ENCODE measurements around the gene AIDA. TPM values are rescaled to one million over a fixed set of nuclear protein-coding genes. Genes with fewer than 3 reads are reported as not detected.

Gene AIDA
- total RNA-seq, 2 donors from 2014 or later = 129 to 136 TPM

DNA sequence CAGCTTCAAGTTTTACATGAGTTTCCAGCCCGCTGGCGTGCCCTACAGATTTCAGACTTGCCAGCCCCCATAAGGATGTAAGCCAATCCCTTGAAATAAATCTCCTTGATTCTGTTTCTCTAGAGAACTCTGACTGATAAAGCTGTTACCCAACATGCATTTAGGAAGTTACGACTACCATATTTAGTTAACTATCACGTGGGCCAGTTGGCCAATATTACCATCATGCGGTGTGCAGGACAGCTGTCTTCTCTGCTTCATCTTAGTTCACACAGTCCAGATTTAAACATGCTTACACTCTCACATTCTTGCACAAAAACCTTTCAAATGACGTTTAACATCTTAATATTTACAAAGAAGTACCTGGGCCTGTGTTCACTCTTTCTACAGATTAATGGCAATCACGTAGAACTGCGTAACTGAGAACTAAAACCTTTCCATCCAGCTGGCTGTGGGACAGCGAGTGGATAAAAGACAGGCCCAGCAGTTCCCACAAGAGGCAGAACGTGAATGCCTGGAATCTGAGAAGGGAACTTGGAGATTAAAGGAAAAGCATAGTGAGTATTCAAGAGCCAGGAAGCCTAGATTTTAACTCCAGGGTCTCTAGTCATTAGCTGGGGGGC is 45.5 kb upstream of the AIDA start:
- Mint-ChIP-seq H3K4me3 (no peak overlapping the region), H3K36me3 (ENCODE audit: low read depth) (no peaks in the 10 kb centered on the region), H3K4me1 (no peaks in the 10 kb centered on the region), H3K27ac (no peak overlapping the region), H3K27me3 (ENCODE audit: insufficient read depth) (no peaks in the 10 kb centered on the region), H3K9me3 (no peaks in the 10 kb centered on the region)
- Histone ChIP-seq H3K36me3 (ENCODE audit: control insufficient read depth, insufficient read depth, low read length) (no peaks in the 10 kb centered on the region), H3K4me1 (ENCODE audit: control insufficient read depth, insufficient read depth, low read length) (no peaks in the 10 kb centered on the region), H3K27me3 (ENCODE audit: control insufficient read depth, insufficient read depth, low read length, poor library complexity, severe bottlenecking) (no peaks in the 10 kb centered on the region), H3K9ac (ENCODE audit: extremely low read depth, low read length, poor library complexity, severe bottlenecking) (no peak overlapping the region), H3K4me3 (ENCODE audit: low read length) (no peak overlapping the region), H3K27ac (ENCODE audit: low read depth, low read length) (no peak overlapping the region), H3K9me3 (ENCODE audit: control insufficient read depth, low read length) (no peaks in the 10 kb centered on the region)
- WGBS, 2 experiments (ENCODE audit: insufficient coverage in 1 of 2, insufficient read length in 1 of 2) = 88 to 90% methylated on average over 9 to 10 of the region's 10 CpGs
- TF ChIP-seq CTCF (conservative IDR thresholded peaks at IDR 0.05) = no peak
- no peak for DNase-seq

- H3K4me3 Mint-ChIP-seq = no peak overlapping the region
- Histone ChIP-seq H3K27ac (ENCODE audit: low read depth, low read length) (no peak overlapping the region), H3K27me3 (ENCODE audit: control insufficient read depth, insufficient read depth, low read length, poor library complexity, severe bottlenecking) (no peaks in the 10 kb centered on the region), H3K9ac (ENCODE audit: extremely low read depth, low read length, poor library complexity, severe bottlenecking) (no peak overlapping the region), H3K4me1 (ENCODE audit: control insufficient read depth, insufficient read depth, low read length) (no peaks in the 10 kb centered on the region), H3K4me3 (ENCODE audit: low read length) (no peak overlapping the region), H3K36me3 (ENCODE audit: control insufficient read depth, insufficient read depth, low read length) (no peaks in the 10 kb centered on the region), H3K9me3 (ENCODE audit: control insufficient read depth, low read length) (no peaks in the 10 kb centered on the region)
- no peaks in the 10 kb centered on the region for H3K27me3 Mint-ChIP-seq (ENCODE audit: insufficient read depth)
- TF ChIP-seq CTCF (conservative IDR thresholded peaks at IDR 0.05) = no peak
- no peak for DNase-seq
- no peak overlapping the region for H3K27ac Mint-ChIP-seq
- H3K9me3 Mint-ChIP-seq = no peaks in the 10 kb centered on the region
- H3K36me3 Mint-ChIP-seq (ENCODE audit: low read depth) = no peaks in the 10 kb centered on the region
- WGBS, 2 experiments (ENCODE audit: insufficient coverage in 1 of 2, insufficient read length in 1 of 2) = 92 to 93% methylated on average over 6 to 10 of the region's 10 CpGs
- no peaks in the 10 kb centered on the region for H3K4me1 Mint-ChIP-seq
Measured at GRCh38 chr1:222754366-222755139, 42.3 kb upstream of the AIDA start.

DNA sequence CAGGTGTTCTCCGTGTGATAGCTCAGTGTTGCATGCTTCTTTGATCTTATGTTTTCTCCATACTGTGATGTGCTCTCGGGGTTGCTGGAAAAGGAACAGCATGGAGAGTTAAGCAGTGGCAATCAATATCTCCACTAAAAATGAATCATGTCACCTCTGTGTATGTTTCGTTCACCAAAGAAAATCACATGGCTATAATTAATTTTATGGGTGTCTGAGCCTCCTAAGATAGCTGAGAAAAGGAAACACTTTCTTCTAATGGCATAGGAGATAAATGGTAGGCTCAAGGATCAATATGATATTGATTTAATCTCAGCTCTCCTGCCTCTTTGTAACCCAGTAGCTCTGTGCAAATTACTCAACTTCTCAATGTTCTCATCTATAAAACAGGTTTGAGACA is 39.0 kb upstream of the AIDA start:
- TF ChIP-seq CTCF (conservative IDR thresholded peaks at IDR 0.05) = no peak
- no peak overlapping the region for H3K4me3 Mint-ChIP-seq
- H3K27ac Mint-ChIP-seq = no peak overlapping the region
- no peaks in the 10 kb centered on the region for H3K36me3 ChIP-seq (ENCODE audit: control insufficient read depth, insufficient read depth, low read length)
- DNase-seq = no peak
- no peak overlapping the region for H3K9ac ChIP-seq (ENCODE audit: extremely low read depth, low read length, poor library complexity, severe bottlenecking)
- WGBS, 2 experiments (ENCODE audit: insufficient coverage in 1 of 2, insufficient read length in 1 of 2) = 90% methylated on average over 3 of the region's 3 CpGs; no CpG with 5 or more reads in 1 of the 2 experiments
- no peaks in the 10 kb centered on the region for H3K4me1 Mint-ChIP-seq
- no peaks in the 10 kb centered on the region for H3K9me3 Mint-ChIP-seq
- H3K36me3 Mint-ChIP-seq (ENCODE audit: low read depth) = no peaks in the 10 kb centered on the region
- no peak overlapping the region for H3K27ac ChIP-seq (ENCODE audit: low read depth, low read length)
- no peaks in the 10 kb centered on the region for H3K4me1 ChIP-seq (ENCODE audit: control insufficient read depth, insufficient read depth, low read length)
- no peaks in the 10 kb centered on the region for H3K9me3 ChIP-seq (ENCODE audit: control insufficient read depth, low read length)
- H3K4me3 ChIP-seq (ENCODE audit: low read length) = no peak overlapping the region
- no peaks in the 10 kb centered on the region for H3K27me3 ChIP-seq (ENCODE audit: control insufficient read depth, insufficient read depth, low read length, poor library complexity, severe bottlenecking)
- no peaks in the 10 kb centered on the region for H3K27me3 Mint-ChIP-seq (ENCODE audit: insufficient read depth)

All from endodermal cell (in vitro differentiated cells).